PC-3 (cell line): ENCODE data around the gene SETBP1.

Experiments
- CTCF ChIP-seq: fragments of 300-600 bp; sonication (generic); conservative IDR thresholded peaks from 2 replicates; pipeline ENCODE4 v1.5.1; 2017; ENCODE audit warnings: antibody characterized with exemption, low read depth, mild to moderate bottlenecking, low read length
- EZH2 ChIP-seq: fragments of 300-600 bp; sonication (generic); IDR thresholded peaks from one replicate; pipeline ENCODE4 v1.6.1; 2017; ENCODE audit warnings: antibody characterized with exemption, mild to moderate bottlenecking, low read length; ENCODE audit not compliant: unreplicated experiment

DNA sequence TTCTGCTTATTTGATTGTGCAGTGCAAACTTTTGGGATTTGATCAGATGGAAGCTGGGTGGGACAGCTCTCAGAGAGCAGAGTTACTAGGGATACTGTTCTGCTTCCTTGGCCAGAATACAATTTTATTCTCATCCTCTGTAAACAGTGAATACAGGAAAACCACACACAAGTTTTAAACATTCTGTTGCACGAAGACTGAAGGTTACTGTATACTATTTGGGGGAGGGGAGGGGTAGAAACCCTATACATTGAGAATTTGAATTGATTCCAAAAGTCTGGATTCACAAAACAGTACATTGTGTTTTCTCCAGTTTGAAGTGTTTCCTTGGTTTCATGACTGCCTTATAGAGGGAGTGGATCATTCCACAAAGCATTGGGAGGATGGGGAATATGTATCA is 149.9 kb downstream of the SETBP1 start:
- TF ChIP-seq EZH2 = no peak
- TF ChIP-seq CTCF = no peak
